GM12878 (cell line): ENCODE results near the gene LIFR. TPM values are rescaled to one million over a fixed set of nuclear protein-coding genes. Genes with fewer than 3 reads are reported as not detected.

Source experiments
- ATAC-seq: fragments of 200-7000 bp; cut with Tn5 transposase; 3 replicates; pipeline ENCODE4 v1.9.1; 2020; ENCODE audit warnings: mild to moderate bottlenecking, moderate library complexity
- BruUV-seq: library from RNA; stranded (reverse); fragments of 400-500 nt; replicated peaks from 2 replicates; lab custom pipeline; 2021; lab: Mats Ljungman, UMichigan
- CTCF ChIA-PET: fragments of 300-600 bp; sonication (Branson Sonifier 250); formaldehyde crosslinking; extraction: SDS; loops from one replicate; lab custom pipeline; 2021; ENCODE audit warnings: inconsistent platforms; lab: Yijun Ruan, JAX
- POLR2A ChIA-PET: fragments of 350-600 bp; formaldehyde crosslinking; extraction: SDS; loops from one replicate; lab custom pipeline; 2021; ENCODE audit warnings: inconsistent platforms; lab: Charles Lee
- RAD21 ChIA-PET: fragments of 300-600 bp; sonication (Branson Sonifier 250); formaldehyde crosslinking; loops from one replicate; lab custom pipeline; 2023; ENCODE audit warnings: antibody characterized with exemption; ENCODE audit not compliant: unreplicated experiment; lab: Charles Lee
- SMC1A ChIA-PET: fragments of 300-600 bp; sonication (Branson Sonifier 250); formaldehyde crosslinking; loops from one replicate; lab custom pipeline; 2023; ENCODE audit not compliant: unreplicated experiment, uncharacterized antibody; lab: Charles Lee
- DNase-seq: peaks from one replicate; pipeline ENCODE4 v3.0.0-alpha.2; 2011; ENCODE audit warnings: low read depth, low spot score
- FAIRE-seq: peaks from 3 replicates; lab custom pipeline; 2011; peaks lifted over from hg19 to GRCh38; lab: Jason Lieb, UNC
- H2AFZ ChIP-seq: 2 replicates; pipeline ENCODE4 v1.6.0; 2011; ENCODE audit warnings: low read depth, low read length, control low read depth; ENCODE audit not compliant: control insufficient read depth
- H3K27ac ChIP-seq: 2 replicates; pipeline ENCODE4 v1.5.1; 2011; ENCODE audit warnings: control low read depth; ENCODE audit not compliant: control insufficient read depth, insufficient read depth
- H3K27me3 ChIP-seq, 2 experiments: replicated peaks in 1 of 2; 2 replicates each; pipeline versions ENCODE4 v1.6.0 to v1.6.1; 2011; ENCODE audit warnings: low read length in 1 of 2; ENCODE audit not compliant: control insufficient read depth in 2 of 2, insufficient read depth in 2 of 2
- H3K36me3 ChIP-seq, 2 experiments: 2 replicates each; pipeline ENCODE4 v1.5.1; 2011; ENCODE audit warnings: low read length in 1 of 2; ENCODE audit not compliant: control insufficient read depth in 2 of 2, insufficient read depth in 2 of 2
- H3K4me1 ChIP-seq: 2 replicates; pipeline ENCODE4 v1.6.1; 2011; ENCODE audit warnings: mild to moderate bottlenecking, low read length, moderate library complexity, mixed read lengths; ENCODE audit not compliant: control insufficient read depth, insufficient read depth
- H3K4me2 ChIP-seq: 2 replicates; pipeline ENCODE4 v1.6.0; 2011; ENCODE audit warnings: control low read depth; ENCODE audit not compliant: control insufficient read depth, insufficient read depth
- H3K4me3 ChIP-seq: fragments of 200-600 bp; sonication (generic); 2 replicates; pipeline ENCODE4 v1.5.1; 2016
- H3K79me2 ChIP-seq: 2 replicates; pipeline ENCODE4 v1.6.0; 2011; ENCODE audit warnings: low read length; ENCODE audit not compliant: control insufficient read depth, insufficient read depth
- H3K9ac ChIP-seq: 2 replicates; pipeline ENCODE4 v1.8.0; 2011; ENCODE audit warnings: low read length, control low read depth, mixed read lengths; ENCODE audit not compliant: control insufficient read depth, insufficient read depth
- H3K9me3 ChIP-seq: replicated peaks from 3 replicates; pipeline ENCODE4 v1.5.1; 2011; ENCODE audit warnings: mild to moderate bottlenecking, low read length; ENCODE audit not compliant: control insufficient read depth, insufficient read depth
- H4K20me1 ChIP-seq: 2 replicates; pipeline ENCODE4 v1.6.0; 2011; ENCODE audit not compliant: control insufficient read depth, insufficient read depth
- CREB1 ChIP-seq: IDR thresholded peaks from 2 replicates; pipeline ENCODE4 v1.6.1; 2012; ENCODE audit warnings: low read depth, mild to moderate bottlenecking, inconsistent platforms
- ETV6 ChIP-seq, 2 experiments: fragments of 450-650 bp in 1 of 2; IDR thresholded peaks in 1 of 2; conservative IDR thresholded peaks in 1 of 2; 2 replicates each; pipeline ENCODE4 v1.6.1; 2014; ENCODE audit warnings: antibody characterized with exemption in 1 of 2, borderline replicate concordance in 1 of 2, low read depth in 1 of 2, mild to moderate bottlenecking in 1 of 2, moderate library complexity in 1 of 2
- MXI1 ChIP-seq: fragments of 150-350 bp; IDR thresholded peaks from 2 replicates; pipeline ENCODE4 v1.6.1; 2011; ENCODE audit warnings: low read depth, mild to moderate bottlenecking, inconsistent platforms, low read length, improper control_type of control experiment
- NR2C1 ChIP-seq: fragments of 450-650 bp; IDR thresholded peaks from 2 replicates; pipeline ENCODE4 v1.6.1; 2017; ENCODE audit warnings: antibody characterized with exemption, mild to moderate bottlenecking, moderate library complexity
- PAX8 ChIP-seq: fragments of 450-650 bp; IDR thresholded peaks from 2 replicates; pipeline ENCODE4 v1.6.1; 2017; ENCODE audit warnings: mild to moderate bottlenecking, moderate library complexity
- RAD21 ChIP-seq: IDR thresholded peaks from 2 replicates; pipeline ENCODE4 v1.6.1; 2011; ENCODE audit warnings: mild to moderate bottlenecking, low read depth, low read length, moderate library complexity; ENCODE audit not compliant: insufficient read depth
- RAD51 ChIP-seq: fragments of 450-650 bp; IDR thresholded peaks from 2 replicates; pipeline ENCODE4 v1.6.1; 2016; ENCODE audit warnings: moderate library complexity, mild to moderate bottlenecking, inconsistent platforms
- RFX5 ChIP-seq: IDR thresholded peaks from 2 replicates; pipeline ENCODE4 v1.6.1; 2011; ENCODE audit warnings: low read depth, low read length, improper control_type of control experiment
- TBL1XR1 ChIP-seq: IDR thresholded peaks from 2 replicates; pipeline ENCODE4 v1.6.1; 2012; ENCODE audit warnings: low read depth, low read length, improper control_type of control experiment
- TCF12 ChIP-seq: IDR thresholded peaks from 2 replicates; pipeline ENCODE4 v1.6.1; 2011; ENCODE audit warnings: low read depth, mild to moderate bottlenecking, low read length
- ZNF207 ChIP-seq: fragments of 450-650 bp; IDR thresholded peaks from 2 replicates; pipeline ENCODE4 v1.6.1; 2014; ENCODE audit warnings: antibody characterized with exemption, mild to moderate bottlenecking, borderline replicate concordance
- ZNF24 ChIP-seq: fragments of 450-650 bp; IDR thresholded peaks from 2 replicates; pipeline ENCODE4 v1.6.1; 2017; ENCODE audit warnings: antibody characterized with exemption, mild to moderate bottlenecking
- ZNF622 ChIP-seq: fragments of 450-650 bp; IDR thresholded peaks from 2 replicates; pipeline ENCODE4 v1.6.1; 2017; ENCODE audit warnings: mild to moderate bottlenecking, inconsistent platforms
- WGBS: methylation state at CpG from one replicate; pipeline ENCODE4 v1.1.6; 2016; ENCODE audit warnings: low lambda C conversion rate; ENCODE audit not compliant: insufficient replicate concordance, insufficient coverage; ENCODE audit errors: missing lambda C conversion rate; 5-methylcytosine and 5-hydroxymethylcytosine counted together
- in situ Hi-C: fragments of 300-500 bp; cut with MboI; formaldehyde crosslinking; loops from 9 replicates; pipeline ENCODE4 v1.14.3; 2018; ENCODE audit warnings: mixed read lengths
- intact Hi-C: fragments of 100-400 bp; cut with micrococcal nuclease; formaldehyde crosslinking; loops from one replicate; pipeline ENCODE4 v1.14.2; 2022; ENCODE audit not compliant: unreplicated experiment
- polyA plus RNA-seq, 11 experiments: library from polyadenylated mRNA; depleted of rRNA in 4 of 11; unstranded in 6 of 11; stranded (reverse) in 5 of 11; fragments of >200 nt; fragmentation: Nextera tagmentation in 4 of 11; fragmentation: Illumina TruSeq in 1 of 11; extraction: Ambion mirVana in 4 of 11; extraction: Trizol in 1 of 11; gene quantifications; 1 replicate in 1 of 11; 2 replicates in 10 of 11; pipeline versions ENCODE4 v1.2.1 to v1.2.3, GENCODE V29; 2011 to 2016; ENCODE audit warnings: inconsistent platforms in 2 of 11, missing spikeins in 2 of 11, low read depth in 1 of 11
- total RNA-seq, 4 experiments: library from RNA; depleted of rRNA in 3 of 4; stranded (reverse); fragments of >200 nt in 3 of 4; fragmentation: Illumina TruSeq in 1 of 4; extraction: Trizol in 1 of 4; gene quantifications; 2 replicates each; pipeline versions ENCODE4 v1.2.1 to v1.2.3, GENCODE V29; 2013 to 2021
- TF ChIP-seq, protein P1 (sequence below): fragments of 450-650 bp; IDR thresholded peaks from 2 replicates; pipeline ENCODE4 v1.6.1; 2016; ENCODE audit warnings: mild to moderate bottlenecking, moderate library complexity, borderline replicate concordance
- TF ChIP-seq, protein P2 (sequence below): fragments of 150-350 bp; IDR thresholded peaks from 2 replicates; pipeline ENCODE4 v1.6.1; 2014; ENCODE audit warnings: mild to moderate bottlenecking, low read depth, low read length
- TF ChIP-seq, protein P3 (sequence below): fragments of 450-650 bp; IDR thresholded peaks from 2 replicates; pipeline ENCODE4 v1.6.1; 2017; ENCODE audit warnings: antibody characterized with exemption, mild to moderate bottlenecking, moderate library complexity

LIFR gene
- total and polyA plus RNA-seq, 10 of the 15 experiments (the other 5 are each of a cell fraction or from before 2014, with no cell fraction given) = 0.10 TPM; not detected in 9

DNA sequence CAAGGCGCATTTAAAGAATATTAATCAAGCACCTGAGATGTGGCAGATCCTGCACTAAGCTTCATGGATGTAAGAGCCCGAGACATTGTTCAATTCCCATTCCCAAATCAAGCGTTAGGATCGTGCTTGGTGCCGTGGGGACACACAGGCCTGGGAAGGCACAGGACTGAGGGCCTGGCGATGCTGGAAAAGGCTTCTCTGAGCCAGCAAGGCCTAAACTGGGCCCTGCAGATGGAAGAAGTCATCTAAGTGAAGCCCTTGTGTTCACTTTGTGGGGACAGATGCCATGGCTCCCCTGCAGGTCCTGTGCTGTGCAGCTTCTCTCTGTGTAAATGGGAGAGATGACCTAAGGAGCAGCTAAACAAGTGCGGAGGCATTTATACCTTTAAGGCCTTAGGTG, 83.9 kb downstream of the LIFR start (continued):
- no peak for TF ChIP-seq RFX5
- no peak for TF ChIP-seq PAX8
- TF ChIP-seq, protein P1, sequence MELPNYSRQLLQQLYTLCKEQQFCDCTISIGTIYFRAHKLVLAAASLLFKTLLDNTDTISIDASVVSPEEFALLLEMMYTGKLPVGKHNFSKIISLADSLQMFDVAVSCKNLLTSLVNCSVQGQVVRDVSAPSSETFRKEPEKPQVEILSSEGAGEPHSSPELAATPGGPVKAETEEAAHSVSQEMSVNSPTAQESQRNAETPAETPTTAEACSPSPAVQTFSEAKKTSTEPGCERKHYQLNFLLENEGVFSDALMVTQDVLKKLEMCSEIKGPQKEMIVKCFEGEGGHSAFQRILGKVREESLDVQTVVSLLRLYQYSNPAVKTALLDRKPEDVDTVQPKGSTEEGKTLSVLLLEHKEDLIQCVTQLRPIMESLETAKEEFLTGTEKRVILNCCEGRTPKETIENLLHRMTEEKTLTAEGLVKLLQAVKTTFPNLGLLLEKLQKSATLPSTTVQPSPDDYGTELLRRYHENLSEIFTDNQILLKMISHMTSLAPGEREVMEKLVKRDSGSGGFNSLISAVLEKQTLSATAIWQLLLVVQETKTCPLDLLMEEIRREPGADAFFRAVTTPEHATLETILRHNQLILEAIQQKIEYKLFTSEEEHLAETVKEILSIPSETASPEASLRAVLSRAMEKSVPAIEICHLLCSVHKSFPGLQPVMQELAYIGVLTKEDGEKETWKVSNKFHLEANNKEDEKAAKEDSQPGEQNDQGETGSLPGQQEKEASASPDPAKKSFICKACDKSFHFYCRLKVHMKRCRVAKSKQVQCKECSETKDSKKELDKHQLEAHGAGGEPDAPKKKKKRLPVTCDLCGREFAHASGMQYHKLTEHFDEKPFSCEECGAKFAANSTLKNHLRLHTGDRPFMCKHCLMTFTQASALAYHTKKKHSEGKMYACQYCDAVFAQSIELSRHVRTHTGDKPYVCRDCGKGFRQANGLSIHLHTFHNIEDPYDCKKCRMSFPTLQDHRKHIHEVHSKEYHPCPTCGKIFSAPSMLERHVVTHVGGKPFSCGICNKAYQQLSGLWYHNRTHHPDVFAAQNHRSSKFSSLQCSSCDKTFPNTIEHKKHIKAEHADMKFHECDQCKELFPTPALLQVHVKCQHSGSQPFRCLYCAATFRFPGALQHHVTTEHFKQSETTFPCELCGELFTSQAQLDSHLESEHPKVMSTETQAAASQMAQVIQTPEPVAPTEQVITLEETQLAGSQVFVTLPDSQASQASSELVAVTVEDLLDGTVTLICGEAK = no peak
- no peak for TF ChIP-seq RAD51
- no peak for TF ChIP-seq ZNF24

DNA sequence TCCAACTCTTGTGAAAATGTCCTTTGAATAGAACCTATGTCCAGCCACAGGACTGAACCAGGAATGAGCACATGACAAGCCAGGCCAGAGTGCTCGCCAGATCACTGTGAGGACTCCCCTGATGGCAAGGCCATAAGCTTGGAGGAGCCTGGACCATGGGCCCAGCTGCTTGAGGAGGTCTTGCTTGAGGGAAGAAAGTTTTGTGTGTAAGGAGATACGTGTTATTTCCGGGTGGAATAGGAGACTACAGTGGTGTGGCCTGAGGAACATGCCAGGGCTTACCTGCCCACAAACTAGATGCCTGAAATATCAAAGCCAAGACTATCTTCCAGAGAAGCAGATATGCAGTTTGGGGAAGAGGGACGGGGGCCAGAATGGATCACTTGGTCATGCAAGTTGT, 84.7 kb downstream of the LIFR start:
- no TSS peak for BruUV-seq
- H3K36me3 ChIP-seq = no peaks in the 10 kb centered on the region
- TF ChIP-seq, protein P2, sequence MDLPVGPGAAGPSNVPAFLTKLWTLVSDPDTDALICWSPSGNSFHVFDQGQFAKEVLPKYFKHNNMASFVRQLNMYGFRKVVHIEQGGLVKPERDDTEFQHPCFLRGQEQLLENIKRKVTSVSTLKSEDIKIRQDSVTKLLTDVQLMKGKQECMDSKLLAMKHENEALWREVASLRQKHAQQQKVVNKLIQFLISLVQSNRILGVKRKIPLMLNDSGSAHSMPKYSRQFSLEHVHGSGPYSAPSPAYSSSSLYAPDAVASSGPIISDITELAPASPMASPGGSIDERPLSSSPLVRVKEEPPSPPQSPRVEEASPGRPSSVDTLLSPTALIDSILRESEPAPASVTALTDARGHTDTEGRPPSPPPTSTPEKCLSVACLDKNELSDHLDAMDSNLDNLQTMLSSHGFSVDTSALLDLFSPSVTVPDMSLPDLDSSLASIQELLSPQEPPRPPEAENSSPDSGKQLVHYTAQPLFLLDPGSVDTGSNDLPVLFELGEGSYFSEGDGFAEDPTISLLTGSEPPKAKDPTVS = no peak
- TF ChIP-seq RFX5 = no peak
- no peak for TF ChIP-seq RAD21
- TF ChIP-seq NR2C1 = no peak
- no peak for TF ChIP-seq CREB1
- TF ChIP-seq TCF12 = no peak
- TF ChIP-seq, protein P3, sequence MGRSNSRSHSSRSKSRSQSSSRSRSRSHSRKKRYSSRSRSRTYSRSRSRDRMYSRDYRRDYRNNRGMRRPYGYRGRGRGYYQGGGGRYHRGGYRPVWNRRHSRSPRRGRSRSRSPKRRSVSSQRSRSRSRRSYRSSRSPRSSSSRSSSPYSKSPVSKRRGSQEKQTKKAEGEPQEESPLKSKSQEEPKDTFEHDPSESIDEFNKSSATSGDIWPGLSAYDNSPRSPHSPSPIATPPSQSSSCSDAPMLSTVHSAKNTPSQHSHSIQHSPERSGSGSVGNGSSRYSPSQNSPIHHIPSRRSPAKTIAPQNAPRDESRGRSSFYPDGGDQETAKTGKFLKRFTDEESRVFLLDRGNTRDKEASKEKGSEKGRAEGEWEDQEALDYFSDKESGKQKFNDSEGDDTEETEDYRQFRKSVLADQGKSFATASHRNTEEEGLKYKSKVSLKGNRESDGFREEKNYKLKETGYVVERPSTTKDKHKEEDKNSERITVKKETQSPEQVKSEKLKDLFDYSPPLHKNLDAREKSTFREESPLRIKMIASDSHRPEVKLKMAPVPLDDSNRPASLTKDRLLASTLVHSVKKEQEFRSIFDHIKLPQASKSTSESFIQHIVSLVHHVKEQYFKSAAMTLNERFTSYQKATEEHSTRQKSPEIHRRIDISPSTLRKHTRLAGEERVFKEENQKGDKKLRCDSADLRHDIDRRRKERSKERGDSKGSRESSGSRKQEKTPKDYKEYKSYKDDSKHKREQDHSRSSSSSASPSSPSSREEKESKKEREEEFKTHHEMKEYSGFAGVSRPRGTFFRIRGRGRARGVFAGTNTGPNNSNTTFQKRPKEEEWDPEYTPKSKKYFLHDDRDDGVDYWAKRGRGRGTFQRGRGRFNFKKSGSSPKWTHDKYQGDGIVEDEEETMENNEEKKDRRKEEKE = no peak
- TF ChIP-seq TBL1XR1 = no peak
- no peak for TF ChIP-seq MXI1
- no peak for TF ChIP-seq ETV6 (conservative IDR thresholded peaks at IDR 0.05 in 1 of 2, IDR thresholded peaks at IDR 0.05 in 1 of 2; ENCODE audit: borderline replicate concordance in 1 of 2, low read depth in 1 of 2)
- no peak for TF ChIP-seq ZNF207
- TF ChIP-seq ZNF622 = no peak

More for the DNA sequence above, 84.7 kb downstream of the LIFR start:
- peaks cover 0 to 5% of the 10 kb centered on the region in 2 experiments; a peak in 2 of 4 replicates for H3K27me3 ChIP-seq
- H3K4me2 ChIP-seq = no peak overlapping the region
- WGBS = 48% methylated on average over 4 of the region's 4 CpGs
- no peak for DNase-seq
- ATAC-seq = no peak
- no peak overlapping the region for H2AFZ ChIP-seq
- no peaks in the 10 kb centered on the region for H3K9me3 ChIP-seq
- ChIA-PET POLR2A (no interaction called here), SMC1A (no interaction called here), CTCF (interaction anchor here (1.1 kb wide), 1 partner anchor 89 kb away, joined by 3 read pairs; no protein-coding TSS in a partner anchor), RAD21 (no interaction called here)
- no peaks in the 10 kb centered on the region for H3K79me2 ChIP-seq
- H4K20me1 ChIP-seq = no peaks in the 10 kb centered on the region
- H3K9ac ChIP-seq = no peak overlapping the region
- no peaks in the 10 kb centered on the region for H3K4me1 ChIP-seq
- intact Hi-C loops = no loop called here
- H3K27ac ChIP-seq = no peak overlapping the region
- no peak for FAIRE-seq
- in situ Hi-C loops = no loop called here
- H3K4me3 ChIP-seq = no peak overlapping the region
